GM12891 (cell line): Measurements from ENCODE around the gene COMMD8.

Experiments used
- PAX5 ChIP-seq: IDR thresholded peaks from 2 replicates; pipeline ENCODE4 v1.6.1; 2011; ENCODE audit warnings: low read length, moderate library complexity, mild to moderate bottlenecking; ENCODE audit not compliant: insufficient read depth, severe bottlenecking
- POLR2A ChIP-seq: IDR thresholded peaks from 2 replicates; pipeline ENCODE4 v1.6.1; 2011; ENCODE audit warnings: low read depth, low read length, control low read depth
- POLR2AphosphoS5 ChIP-seq: IDR thresholded peaks from 2 replicates; pipeline ENCODE4 v1.6.1; 2011; ENCODE audit warnings: low read depth, low read length, control low read depth
- SPI1 ChIP-seq: IDR thresholded peaks from 2 replicates; pipeline ENCODE4 v1.6.1; 2011; ENCODE audit warnings: low read depth, low read length, control low read depth
- TAF1 ChIP-seq: IDR thresholded peaks from 2 replicates; pipeline ENCODE4 v1.6.1; 2011; ENCODE audit warnings: low read depth, low read length, control low read depth

GRCh38 chr4:47444031-47444430 is 19.5 kb downstream of the COMMD8 start:
- no peak for TF ChIP-seq POLR2AphosphoS5
- TF ChIP-seq PAX5 = no peak
- no peak for TF ChIP-seq POLR2A
- TF ChIP-seq SPI1 = no peak
- no peak for TF ChIP-seq TAF1
